Erythroblast (primary cell): Measurements from ENCODE around the gene DKKL1.
A peak's percentile ranks its signal among the peaks of the same experiment; 100 is the strongest.

ENCODE experiments used
- DNase-seq, 2 experiments: peaks; one replicate each; lab custom pipeline; 2025; lab: John Stamatoyannopoulos, UW
- GATA1 ChIP-seq: IDR thresholded peaks from 2 replicates; pipeline ENCODE4 v1.6.1; 2011; ENCODE audit warnings: low read depth, mild to moderate bottlenecking, control low read depth, low read length, moderate library complexity
- POLR2A ChIP-seq: IDR thresholded peaks from 2 replicates; pipeline ENCODE4 v1.6.1; 2011; ENCODE audit warnings: mild to moderate bottlenecking, low read length

DKKL1 gene

GRCh38 chr19:49362048-49362928 is 1.4 kb upstream of the DKKL1 start, which contains the start of gene TEAD2:
TEAD2 (minus strand) TSS chr19:49362416; CDS start chr19:49360075, 2,341 bp downstream.
- DNase-seq: no peak
- TF ChIP-seq POLR2A: no peak
- TF ChIP-seq GATA1: no peak

GRCh38 chr19:49362929-49363267 is 779 bp upstream of the DKKL1 start:
- TF ChIP-seq GATA1 (no peak), POLR2A (no peak)
- no peak for DNase-seq

GRCh38 chr19:49364083-49364737 is 533 bp downstream of the DKKL1 start:
- DNase-seq: no peak
- TF ChIP-seq GATA1: no peak
- TF ChIP-seq POLR2A: no peak

GRCh38 chr19:49366110-49366509 is 2.4 kb downstream of the DKKL1 start:
- no peak for TF ChIP-seq GATA1
- TF ChIP-seq POLR2A: no peak
- DNase-seq: no peak

- no peak for TF ChIP-seq GATA1
- TF ChIP-seq POLR2A: no peak
- DNase-seq: no peak
Observed at GRCh38 chr19:49368711-49369358, 5.2 kb downstream of the DKKL1 start.

GRCh38 chr19:49371184-49371583 is 7.5 kb downstream of the DKKL1 start:
- no peak for TF ChIP-seq POLR2A
- no peak for TF ChIP-seq GATA1
- DNase-seq: no peak

- peak in 1 of 2 experiments; percentile 10 for DNase-seq
Observed at GRCh38 chr19:49373174-49373573, 9.5 kb downstream of the DKKL1 start.

- DNase-seq: no peak
- TF ChIP-seq GATA1: no peak
- no peak for TF ChIP-seq POLR2A
Observed at GRCh38 chr19:49374665-49375434, 11.2 kb downstream of the DKKL1 start.

GRCh38 chr19:49378512-49378911 is 14.8 kb downstream of the DKKL1 start:
- DNase-seq: no peak

GRCh38 chr19:49380391-49380790 is 16.7 kb downstream of the DKKL1 start:
- DNase-seq: no peak
- TF ChIP-seq GATA1 (no peak), POLR2A (no peak)

More at GRCh38 chr19:49378512-49378911, 14.8 kb downstream of the DKKL1 start:
- no peak for TF ChIP-seq GATA1
- TF ChIP-seq POLR2A: no peak

- no peak for DNase-seq
- no peak for TF ChIP-seq POLR2A
- no peak for TF ChIP-seq GATA1
Observed at GRCh38 chr19:49382639-49383038, 19.0 kb downstream of the DKKL1 start.

GRCh38 chr19:49383599-49383998 is 19.9 kb downstream of the DKKL1 start:
- no peak for DNase-seq
- no peak for TF ChIP-seq POLR2A
- TF ChIP-seq GATA1: no peak

GRCh38 chr19:49387936-49388372 is 24.3 kb downstream of the DKKL1 start, which contains the start of gene KASH5:
KASH5 (plus strand) TSS chr19:49388249; CDS start chr19:49390884, 2,635 bp downstream.
- DNase-seq: peak in 1 of 2 experiments; percentile 59
- no peak for TF ChIP-seq GATA1
- no peak for TF ChIP-seq POLR2A
